HG03469 (cell line): Measurements from ENCODE around the gene RFC2.

Experiments used
- ATAC-seq: cut with Tn5 transposase; IDR thresholded peaks from one replicate; pipeline ENCODE4 v1.9.1; 2021; ENCODE audit warnings: mild to moderate bottlenecking, moderate library complexity, moderate number of reproducible peaks; ENCODE audit not compliant: unreplicated experiment

Gene RFC2

GRCh38 chr7:74193913-74194312, 60.3 kb downstream of the RFC2 start:
- no peak for ATAC-seq

- ATAC-seq = no peak
Observed at GRCh38 chr7:74193054-74193453, 61.1 kb downstream of the RFC2 start.

GRCh38 chr7:74191231-74191630, 63.0 kb downstream of the RFC2 start:
- no peak for ATAC-seq

GRCh38 chr7:74190259-74190658, 63.9 kb downstream of the RFC2 start:
- ATAC-seq = no peak

- no peak for ATAC-seq
Observed at GRCh38 chr7:74187915-74188675, 66.1 kb downstream of the RFC2 start.

- ATAC-seq = no peak
Observed at GRCh38 chr7:74185636-74186035, 68.6 kb downstream of the RFC2 start.

GRCh38 chr7:74185016-74185415, 69.2 kb downstream of the RFC2 start:
- ATAC-seq = no peak

GRCh38 chr7:74183653-74184450, 70.3 kb downstream of the RFC2 start:
- ATAC-seq = no peak

GRCh38 chr7:74183142-74183541, 71.1 kb downstream of the RFC2 start:
- no peak for ATAC-seq

GRCh38 chr7:74182453-74183090, 71.6 kb downstream of the RFC2 start:
- no peak for ATAC-seq

- no peak for ATAC-seq
Observed at GRCh38 chr7:74181821-74182220, 72.4 kb downstream of the RFC2 start.
